ENCODE results near the gene METTL16. TPM values are rescaled to one million over a fixed set of nuclear protein-coding genes. Genes with fewer than 3 reads are reported as not detected.

The METTL16 gene
- total RNA-seq, 4 donors from 2014 or later, result 30.4 to 48.9 (median 44.7) TPM

DNA sequence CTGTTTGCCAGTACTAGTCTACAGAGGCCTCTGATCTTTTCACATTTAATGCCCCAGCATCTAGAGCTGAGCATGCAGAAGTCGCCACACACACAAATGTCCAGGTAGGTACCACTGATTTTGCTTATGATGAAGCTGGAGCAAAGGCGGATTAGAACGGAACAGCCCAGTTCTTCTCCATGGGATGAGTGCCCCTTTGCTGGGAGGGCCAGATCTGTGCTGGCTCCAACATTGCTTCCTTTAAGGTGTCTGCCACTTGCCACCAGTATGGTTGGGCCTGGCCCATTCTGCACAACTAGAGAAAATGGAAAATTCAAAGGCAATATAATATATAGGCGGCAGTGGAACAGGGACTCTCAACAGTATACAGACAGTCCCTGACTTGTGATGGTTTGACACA, 108.6 kb downstream of the METTL16 start:
- intact Hi-C loops (cut with DNase I), result no loop called here
- H3K36me3 ChIP-seq, result no peaks in the 10 kb centered on the region

DNA sequence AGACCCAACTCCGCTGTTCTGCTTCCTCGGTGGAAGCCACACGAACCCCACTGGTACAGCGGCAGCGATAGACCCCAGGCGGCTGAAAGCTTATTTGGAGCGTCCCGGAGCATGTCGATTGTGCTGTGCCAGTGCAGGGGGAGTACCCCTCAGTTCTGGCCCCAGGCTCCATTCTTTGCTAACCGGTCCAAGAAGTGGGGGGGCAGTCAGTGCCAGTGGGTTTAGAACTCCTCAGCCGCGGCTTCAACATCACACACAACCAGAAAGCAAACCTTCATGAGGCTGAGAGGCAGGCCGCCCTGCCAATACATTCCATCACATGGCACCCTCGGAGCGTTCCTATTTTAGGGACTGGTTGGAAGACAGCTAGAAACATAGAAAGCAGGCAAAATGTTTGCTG, 109.1 kb downstream of the METTL16 start:
- peak overlapping the region in 2 of 3 donors; percentile 22 to 95 for H3K4me3 ChIP-seq (replicated peaks in 1 of 3)
- WGBS, 2 donors, result 22 to 26% methylated on average over 5 to 15 of the region's 15 CpGs
- H3K36me3 ChIP-seq, result no peaks in the 10 kb centered on the region
- TF ChIP-seq, protein P1, sequence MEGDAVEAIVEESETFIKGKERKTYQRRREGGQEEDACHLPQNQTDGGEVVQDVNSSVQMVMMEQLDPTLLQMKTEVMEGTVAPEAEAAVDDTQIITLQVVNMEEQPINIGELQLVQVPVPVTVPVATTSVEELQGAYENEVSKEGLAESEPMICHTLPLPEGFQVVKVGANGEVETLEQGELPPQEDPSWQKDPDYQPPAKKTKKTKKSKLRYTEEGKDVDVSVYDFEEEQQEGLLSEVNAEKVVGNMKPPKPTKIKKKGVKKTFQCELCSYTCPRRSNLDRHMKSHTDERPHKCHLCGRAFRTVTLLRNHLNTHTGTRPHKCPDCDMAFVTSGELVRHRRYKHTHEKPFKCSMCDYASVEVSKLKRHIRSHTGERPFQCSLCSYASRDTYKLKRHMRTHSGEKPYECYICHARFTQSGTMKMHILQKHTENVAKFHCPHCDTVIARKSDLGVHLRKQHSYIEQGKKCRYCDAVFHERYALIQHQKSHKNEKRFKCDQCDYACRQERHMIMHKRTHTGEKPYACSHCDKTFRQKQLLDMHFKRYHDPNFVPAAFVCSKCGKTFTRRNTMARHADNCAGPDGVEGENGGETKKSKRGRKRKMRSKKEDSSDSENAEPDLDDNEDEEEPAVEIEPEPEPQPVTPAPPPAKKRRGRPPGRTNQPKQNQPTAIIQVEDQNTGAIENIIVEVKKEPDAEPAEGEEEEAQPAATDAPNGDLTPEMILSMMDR (IDR thresholded peaks at IDR 0.05), result no peak
- no peak for TF ChIP-seq POLR2A (IDR thresholded peaks at IDR 0.05)
- peak overlapping the region; percentile 92 to 98 (median 95) for H3K27ac ChIP-seq
- peak; percentile 22 to 28 for DNase-seq
- intact Hi-C loops (cut with DNase I), result no loop called here
- no peaks in the 10 kb centered on the region for H3K9me3 ChIP-seq
- H3K4me1 ChIP-seq, result peaks cover 23 to 55% of the 10 kb centered on the region in 2 donors
- H3K27me3 ChIP-seq, result no peaks in the 10 kb centered on the region

More for the DNA sequence above, 108.6 kb downstream of the METTL16 start:
- WGBS, 2 donors, result 95 to 96% methylated on average over 4 of the region's 4 CpGs
- H3K9me3 ChIP-seq, result no peaks in the 10 kb centered on the region
- DNase-seq, result no peak
- no peaks in the 10 kb centered on the region for H3K27me3 ChIP-seq
- no peak overlapping the region for H3K4me3 ChIP-seq (replicated peaks in 1 of 3)
- H3K27ac ChIP-seq, result peak overlapping the region in 2 of 3 donors; percentile 92 to 95
- TF ChIP-seq POLR2A (IDR thresholded peaks at IDR 0.05), result no peak
- TF ChIP-seq, protein P1 (IDR thresholded peaks at IDR 0.05), result no peak
- H3K4me1 ChIP-seq, result peaks cover 18 to 50% of the 10 kb centered on the region in 2 donors

DNA sequence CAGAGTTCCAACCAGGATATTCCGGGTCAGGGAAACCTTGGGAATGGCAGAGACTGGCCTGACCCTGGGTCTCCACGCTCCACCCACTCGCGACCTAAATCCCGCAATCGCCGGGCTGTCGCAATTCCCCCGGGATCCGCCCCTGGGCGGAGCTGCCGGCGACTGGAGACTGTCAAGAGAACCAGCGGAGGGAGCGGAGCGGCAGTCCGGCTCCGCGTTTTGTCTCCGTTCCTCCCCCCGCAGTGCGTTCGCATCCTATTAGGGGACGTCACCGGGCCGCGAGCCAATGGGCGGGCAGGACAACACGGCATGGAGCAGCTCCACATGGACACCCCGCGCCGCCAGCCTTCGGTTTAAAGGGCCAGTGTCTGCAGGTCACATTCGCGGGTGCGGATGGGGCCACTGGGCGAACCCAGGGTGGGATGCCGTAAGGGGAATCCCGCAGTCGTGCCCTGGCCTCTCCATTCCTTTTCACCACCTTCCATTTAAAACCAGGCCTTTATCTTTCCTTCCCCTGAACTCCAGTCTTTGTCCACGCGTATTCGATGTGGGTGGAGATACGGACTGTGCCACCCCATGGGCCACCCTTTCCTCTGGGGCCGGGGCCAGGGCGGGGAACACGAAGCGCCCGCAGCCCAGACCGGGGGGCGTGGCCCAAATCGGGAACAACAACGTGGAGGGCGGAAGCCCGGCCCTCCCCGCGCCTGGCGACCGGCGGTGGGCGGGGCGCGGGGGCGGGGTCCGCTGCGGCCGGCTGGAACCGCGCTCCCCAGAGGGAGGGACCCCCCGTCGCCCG, 110.1 kb downstream of the METTL16 start:
- intact Hi-C loops (cut with DNase I), result no loop called here
- 0 to 1% methylated on average over 40 to 49 of the region's 72 CpGs for WGBS, 2 donors
- H3K27me3 ChIP-seq, result no peaks in the 10 kb centered on the region
- H3K27ac ChIP-seq, result peak overlapping the region; percentile 92 to 98 (median 95)
- H3K4me1 ChIP-seq, result peaks cover 29 to 63% of the 10 kb centered on the region in 2 donors
- DNase-seq, result peak; percentile 100
- TF ChIP-seq POLR2A (IDR thresholded peaks at IDR 0.05), result no peak
- TF ChIP-seq, protein P1 (IDR thresholded peaks at IDR 0.05), result peak in 1 of 6 experiments; percentile 38
- peak overlapping the region; percentile 34 to 95 (median 43) for H3K4me3 ChIP-seq (replicated peaks in 1 of 3)
- H3K9me3 ChIP-seq, result no peaks in the 10 kb centered on the region
- no peaks in the 10 kb centered on the region for H3K36me3 ChIP-seq

DNA sequence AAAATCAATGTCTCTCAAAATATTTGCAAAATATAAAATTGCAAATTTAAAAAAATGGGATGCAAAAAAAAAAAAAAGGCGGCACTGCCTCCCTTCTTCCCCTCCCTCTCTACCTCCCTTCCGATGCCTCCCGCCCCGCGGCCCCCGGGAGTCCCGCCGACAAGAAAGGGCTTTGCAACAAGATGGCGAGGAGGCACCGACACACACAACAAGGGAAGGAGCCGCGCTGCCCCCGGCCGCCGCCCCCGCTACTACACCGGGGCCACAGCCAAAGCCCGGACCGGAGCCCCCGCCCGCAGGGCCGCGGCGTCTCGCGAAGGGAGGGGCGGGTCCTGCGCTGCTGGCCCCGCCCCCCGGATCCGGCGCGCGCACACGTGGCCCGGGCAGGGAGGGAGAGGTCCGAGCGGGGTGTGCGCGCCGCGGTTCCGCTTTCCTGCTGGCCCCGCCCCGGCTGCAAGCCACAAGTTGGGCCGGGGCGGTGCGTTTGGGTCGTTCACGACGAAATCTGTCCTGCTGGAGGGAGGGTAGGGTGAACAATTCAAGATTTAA, 110.7 kb downstream of the METTL16 start, which contains the start of gene MNT:
Gene MNT (minus strand): TSS at position 184 of the 549 bp plus-strand sequence. CDS start 348 bp downstream, outside the sequence.
- Histone ChIP-seq H3K27me3 (no peaks in the 10 kb centered on the region), H3K4me3 (replicated peaks in 1 of 3) (peak within 1 kb of the TSS; percentile 43 to 95 (median 94)), H3K9me3 (no peaks in the 10 kb centered on the region), H3K27ac (peak within 1 kb of the TSS; percentile 92 to 98 (median 95)), H3K36me3 (no peaks in the 10 kb centered on the region), H3K4me1 (peaks cover 36 to 63% of the 10 kb centered on the region in 2 donors)
- peak; percentile 95 for DNase-seq
- WGBS, 2 donors, result 0% methylated on average over 20 to 21 of the region's 51 CpGs
- TF ChIP-seq, protein P1 (IDR thresholded peaks at IDR 0.05), result no peak
- peak in 1 of 2 donors; percentile 77 for TF ChIP-seq POLR2A (IDR thresholded peaks at IDR 0.05)
- intact Hi-C loops (cut with DNase I), result no loop called here

All from thyroid gland (tissue), 4 donors.